GM10266 (cell line): Measurements from ENCODE around the gene KCNIP1.

Source experiments
- DNase-seq: peaks from one replicate; pipeline ENCODE4 v3.0.0; 2012; ENCODE audit errors: extremely low spot score
- CTCF ChIP-seq: IDR thresholded peaks from 2 replicates; pipeline ENCODE4 v1.5.1; 2012; ENCODE audit warnings: mild to moderate bottlenecking, low read depth; ENCODE audit not compliant: control insufficient read depth, insufficient read depth; ENCODE audit errors: missing control alignments

Gene KCNIP1

GRCh38 chr5:170536525-170536924, 32.7 kb downstream of the KCNIP1 start:
- DNase-seq: no peak
- TF ChIP-seq CTCF: no peak

- DNase-seq: no peak
Observed at GRCh38 chr5:170537451-170538095, 33.8 kb downstream of the KCNIP1 start.

GRCh38 chr5:170538096-170538465, 34.3 kb downstream of the KCNIP1 start:
- no peak for TF ChIP-seq CTCF
- DNase-seq: no peak

More at GRCh38 chr5:170537451-170538095, 33.8 kb downstream of the KCNIP1 start:
- TF ChIP-seq CTCF: no peak

- DNase-seq: no peak
- no peak for TF ChIP-seq CTCF
Observed at GRCh38 chr5:170538696-170539586, 35.1 kb downstream of the KCNIP1 start.

- DNase-seq: no peak
- no peak for TF ChIP-seq CTCF
Observed at GRCh38 chr5:170540271-170540670, 36.5 kb downstream of the KCNIP1 start.

GRCh38 chr5:170541146-170541769, 37.4 kb downstream of the KCNIP1 start:
- no peak for TF ChIP-seq CTCF
- no peak for DNase-seq
